HepG2 (cell line): ENCODE results near the gene TM4SF1. TPM values are rescaled to one million over a fixed set of nuclear protein-coding genes. Genes with fewer than 3 reads are reported as not detected.

Source experiments
- ATAC-seq: fragments of 200-7000 bp; cut with Tn5 transposase; 3 replicates; pipeline ENCODE4 v1.9.1; 2020; ENCODE audit warnings: mild to moderate bottlenecking, moderate library complexity
- BruUV-seq: library from RNA; stranded (reverse); fragments of 400-500 nt; replicated peaks from 2 replicates; lab custom pipeline; 2021; lab: Mats Ljungman, UMichigan
- CTCF ChIA-PET: fragments of 300-600 bp; formaldehyde crosslinking; extraction: SDS; loops from one replicate; lab custom pipeline; 2021; ENCODE audit warnings: low total read pairs, inconsistent platforms, low intra/inter-chr PET ratio; lab: Yijun Ruan, JAX
- POLR2A ChIA-PET: fragments of 350-600 bp; sonication (Branson Sonifier 250); formaldehyde crosslinking; loops from one replicate; lab custom pipeline; 2020; ENCODE audit warnings: antibody characterized with exemption, inconsistent platforms; lab: Yijun Ruan, JAX
- DNase-seq: peaks from one replicate; pipeline ENCODE4 v3.0.0-alpha.2; 2015; ENCODE audit warnings: low spot score
- FAIRE-seq: peaks from 3 replicates; lab custom pipeline; 2011; peaks lifted over from hg19 to GRCh38; lab: Jason Lieb, UNC
- H2AFZ ChIP-seq: one replicate; pipeline ENCODE4 v1.6.1; 2011; ENCODE audit warnings: low read length, inconsistent platforms
- H3K27ac ChIP-seq: fragments of 300-600 bp; 3 replicates; pipeline ENCODE4 v1.8.0; 2011; ENCODE audit warnings: mixed run types, mild to moderate bottlenecking, mixed read lengths, low read length, inconsistent platforms; ENCODE audit not compliant: insufficient read depth; ENCODE audit errors: extremely low read length
- H3K27me3 ChIP-seq, 2 experiments: fragments of 200-600 bp in 1 of 2; 2 replicates in 1 of 2; 3 replicates in 1 of 2; pipeline versions ENCODE4 v1.6.0 to v1.8.0; 2011; ENCODE audit warnings: low read length in 2 of 2, mild to moderate bottlenecking in 2 of 2, moderate library complexity in 2 of 2, inconsistent platforms in 1 of 2; ENCODE audit not compliant: insufficient read depth in 2 of 2, control insufficient read depth in 1 of 2
- H3K36me3 ChIP-seq, 2 experiments: fragments of 200-600 bp in 1 of 2; replicated peaks in 1 of 2; 2 replicates in 1 of 2; 3 replicates in 1 of 2; pipeline versions ENCODE4 v1.5.1 to v1.8.0; 2011; ENCODE audit warnings: low read length in 2 of 2, inconsistent platforms in 1 of 2; ENCODE audit not compliant: insufficient read depth in 2 of 2, control insufficient read depth in 1 of 2
- H3K4me1 ChIP-seq: 2 replicates; pipeline ENCODE4 v1.5.1; 2012; ENCODE audit warnings: low read length, inconsistent platforms; ENCODE audit not compliant: insufficient read depth
- H3K4me2 ChIP-seq: 2 replicates; pipeline ENCODE4 v1.6.0; 2011; ENCODE audit warnings: low read depth, low read length, inconsistent platforms
- H3K4me3 ChIP-seq, 3 experiments: fragments of 200-600 bp in 1 of 3; sonication (generic), shearing (Covaris generic) in 1 of 3; replicated peaks in 1 of 3; 2 replicates each; pipeline ENCODE4 v1.5.1; 2011 to 2016; ENCODE audit warnings: low read length in 3 of 3, inconsistent platforms in 2 of 3, low read depth in 2 of 3, mild to moderate bottlenecking in 2 of 3, control low read depth in 1 of 3, mixed read lengths in 1 of 3; ENCODE audit not compliant: insufficient read depth in 1 of 3
- H3K79me2 ChIP-seq: one replicate; pipeline ENCODE4 v1.6.1; 2011; ENCODE audit warnings: low read length, inconsistent platforms; ENCODE audit not compliant: insufficient read depth
- H3K9ac ChIP-seq: 2 replicates; pipeline ENCODE4 v1.6.0; 2011; ENCODE audit warnings: mild to moderate bottlenecking, low read depth, low read length, inconsistent platforms; ENCODE audit not compliant: insufficient read depth
- H3K9me3 ChIP-seq: 2 replicates; pipeline ENCODE4 v1.5.1; 2012; ENCODE audit warnings: mild to moderate bottlenecking, low read length
- H4K20me1 ChIP-seq: 2 replicates; pipeline ENCODE4 v1.6.0; 2011; ENCODE audit warnings: inconsistent platforms, mild to moderate bottlenecking, low read length, moderate library complexity; ENCODE audit not compliant: insufficient read depth
- ADNP ChIP-seq: sonication (generic); formaldehyde crosslinking; IDR thresholded peaks from 2 replicates; pipeline ENCODE4 v1.4.0; 2020; ENCODE audit warnings: missing genetic modification reagents
- HCFC1 ChIP-seq: fragments of 150-350 bp; IDR thresholded peaks from 2 replicates; pipeline ENCODE4 v1.6.1; 2014; ENCODE audit warnings: low read depth, low read length
- MIER3 ChIP-seq: IDR thresholded peaks from 2 replicates; pipeline ENCODE4 v1.6.1; 2016; ENCODE audit warnings: missing compliant biosample characterization, borderline replicate concordance
- TFAP4 ChIP-seq: sonication (generic); IDR thresholded peaks from 2 replicates; pipeline ENCODE4 v1.6.1; 2016; ENCODE audit warnings: low read depth, borderline replicate concordance
- ZBTB39 ChIP-seq: sonication (generic); formaldehyde crosslinking; IDR thresholded peaks from 2 replicates; pipeline ENCODE4 v1.5.0; 2020; ENCODE audit warnings: missing genetic modification reagents
- ZNF234 ChIP-seq: sonication (generic); formaldehyde crosslinking; conservative IDR thresholded peaks from 2 replicates; pipeline ENCODE4 v1.5.1; 2020; ENCODE audit warnings: mild to moderate bottlenecking, missing genetic modification reagents
- WGBS: methylation state at CpG from one replicate; pipeline ENCODE4 v1.1.6; 2017; ENCODE audit warnings: low lambda C conversion rate; 5-methylcytosine and 5-hydroxymethylcytosine counted together
- in situ Hi-C: cut with HindIII; loops from 2 replicates; pipeline ENCODE4 v1.10.0; 2017; ENCODE audit warnings: low pct_unique_long_range_greater_than_20kb; ENCODE audit not compliant: extremely low pct_ligation_motif_present
- intact Hi-C: fragments of 100-400 bp; cut with micrococcal nuclease; formaldehyde crosslinking; loops from one replicate; pipeline ENCODE4 v1.10.0; 2022; ENCODE audit not compliant: unreplicated experiment
- polyA plus RNA-seq, 8 experiments: library from polyadenylated mRNA; depleted of rRNA in 3 of 8; stranded (reverse) in 7 of 8; unstranded in 1 of 8; fragments of >200 nt; fragmentation: Illumina TruSeq in 4 of 8; extraction: Trizol in 4 of 8; gene quantifications; 2 replicates each; pipeline versions ENCODE4 v1.2.1 to v1.2.3, GENCODE V29; 2011 to 2016; ENCODE audit warnings: low read depth in 4 of 8, missing spikeins in 1 of 8, mixed read lengths in 1 of 8; ENCODE audit not compliant: insufficient read depth in 1 of 8
- total RNA-seq, 5 experiments: library from RNA; depleted of rRNA; stranded (reverse); fragments of >200 nt; fragmentation: Illumina TruSeq; extraction: Trizol; gene quantifications; 2 replicates each; pipeline ENCODE4 v1.2.3, GENCODE V29; 2016; ENCODE audit warnings: low read depth in 1 of 5
- TF ChIP-seq, protein P1 (sequence below): sonication (generic); formaldehyde crosslinking; IDR thresholded peaks from 2 replicates; pipeline ENCODE4 v1.4.0; 2020; ENCODE audit warnings: missing genetic modification reagents, borderline replicate concordance

Gene TM4SF1
- total and polyA plus RNA-seq, 2 of the 13 experiments (the other 11 are each of a cell fraction or from before 2014, with no cell fraction given), result 431 to 1,359 TPM

DNA sequence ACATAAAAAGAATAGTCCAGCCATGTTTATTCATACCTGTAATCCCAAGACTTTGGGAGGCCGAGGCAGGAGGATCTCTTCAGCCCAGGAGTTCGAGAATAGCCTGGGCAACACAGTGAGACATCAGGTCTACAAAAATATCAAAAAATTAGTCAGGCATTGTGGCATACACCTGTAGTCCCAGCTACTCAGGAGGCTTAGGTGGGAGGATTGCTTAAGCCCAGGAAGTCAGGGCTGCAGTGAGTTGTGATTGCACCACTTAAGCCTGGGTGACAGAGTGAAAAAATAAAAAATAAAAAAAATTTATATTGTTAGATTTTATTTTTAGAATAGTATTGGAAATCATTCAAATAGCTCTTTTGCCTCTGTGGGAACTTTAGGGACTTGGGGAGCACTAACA lies 12.8 kb upstream of the TM4SF1 start:
- ATAC-seq (no peak), DNase-seq (no peak), FAIRE-seq (no peak)
- CTCF ChIA-PET, result no interaction called here
- Histone ChIP-seq H3K4me3 (no peak overlapping the region), H3K4me1 (peaks cover 93% of the 10 kb centered on the region), H3K9ac (0 out of 2 replicates have a peak overlapping the region, but pooled peaks have one; percentile 19), H3K4me2 (no peak overlapping the region), H3K9me3 (no peaks in the 10 kb centered on the region), H2AFZ (no peak overlapping the region), H3K79me2 (peaks cover 14% of the 10 kb centered on the region), H3K36me3 (no peaks in the 10 kb centered on the region), H3K27me3 (no peaks in the 10 kb centered on the region; a peak in 1 of 5 replicates), H3K27ac (peak overlapping the region; percentile 100), H4K20me1 (no peaks in the 10 kb centered on the region)
- no TSS peak for BruUV-seq
- intact Hi-C loops (no loop called here), in situ Hi-C loops (loop anchor here (5.0 kb wide), 1 partner anchor 38 kb away; no protein-coding TSS in a partner anchor)
- POLR2A ChIA-PET, result interaction anchor here (1.8 to 8.2 kb wide), 3 partner anchors 11 to 34 kb away, joined by 6 to 265 read pairs (median 9); partner anchors contain the start of gene TM4SF1
- TF ChIP-seq ZBTB39 (CRISPR knock-in tag) (no peak), ZNF234 (no peak), ADNP (no peak), HCFC1 (no peak), MIER3 (CRISPR knock-in tag) (no peak), TFAP4 (no peak)
- TF ChIP-seq, protein P1, sequence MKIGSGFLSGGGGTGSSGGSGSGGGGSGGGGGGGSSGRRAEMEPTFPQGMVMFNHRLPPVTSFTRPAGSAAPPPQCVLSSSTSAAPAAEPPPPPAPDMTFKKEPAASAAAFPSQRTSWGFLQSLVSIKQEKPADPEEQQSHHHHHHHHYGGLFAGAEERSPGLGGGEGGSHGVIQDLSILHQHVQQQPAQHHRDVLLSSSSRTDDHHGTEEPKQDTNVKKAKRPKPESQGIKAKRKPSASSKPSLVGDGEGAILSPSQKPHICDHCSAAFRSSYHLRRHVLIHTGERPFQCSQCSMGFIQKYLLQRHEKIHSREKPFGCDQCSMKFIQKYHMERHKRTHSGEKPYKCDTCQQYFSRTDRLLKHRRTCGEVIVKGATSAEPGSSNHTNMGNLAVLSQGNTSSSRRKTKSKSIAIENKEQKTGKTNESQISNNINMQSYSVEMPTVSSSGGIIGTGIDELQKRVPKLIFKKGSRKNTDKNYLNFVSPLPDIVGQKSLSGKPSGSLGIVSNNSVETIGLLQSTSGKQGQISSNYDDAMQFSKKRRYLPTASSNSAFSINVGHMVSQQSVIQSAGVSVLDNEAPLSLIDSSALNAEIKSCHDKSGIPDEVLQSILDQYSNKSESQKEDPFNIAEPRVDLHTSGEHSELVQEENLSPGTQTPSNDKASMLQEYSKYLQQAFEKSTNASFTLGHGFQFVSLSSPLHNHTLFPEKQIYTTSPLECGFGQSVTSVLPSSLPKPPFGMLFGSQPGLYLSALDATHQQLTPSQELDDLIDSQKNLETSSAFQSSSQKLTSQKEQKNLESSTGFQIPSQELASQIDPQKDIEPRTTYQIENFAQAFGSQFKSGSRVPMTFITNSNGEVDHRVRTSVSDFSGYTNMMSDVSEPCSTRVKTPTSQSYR, result no peak
- WGBS, result 98% methylated on average over 2 of the region's 2 CpGs
